Middle frontal gyrus (tissue), 1 donor: ENCODE data around the gene ABHD12.

Experiments used
- DNase-seq: peaks from one replicate; pipeline ENCODE4 v3.0.0-alpha.2; 2015; ENCODE audit warnings: low spot score; ENCODE audit errors: extremely low spot score

Gene ABHD12

DNA sequence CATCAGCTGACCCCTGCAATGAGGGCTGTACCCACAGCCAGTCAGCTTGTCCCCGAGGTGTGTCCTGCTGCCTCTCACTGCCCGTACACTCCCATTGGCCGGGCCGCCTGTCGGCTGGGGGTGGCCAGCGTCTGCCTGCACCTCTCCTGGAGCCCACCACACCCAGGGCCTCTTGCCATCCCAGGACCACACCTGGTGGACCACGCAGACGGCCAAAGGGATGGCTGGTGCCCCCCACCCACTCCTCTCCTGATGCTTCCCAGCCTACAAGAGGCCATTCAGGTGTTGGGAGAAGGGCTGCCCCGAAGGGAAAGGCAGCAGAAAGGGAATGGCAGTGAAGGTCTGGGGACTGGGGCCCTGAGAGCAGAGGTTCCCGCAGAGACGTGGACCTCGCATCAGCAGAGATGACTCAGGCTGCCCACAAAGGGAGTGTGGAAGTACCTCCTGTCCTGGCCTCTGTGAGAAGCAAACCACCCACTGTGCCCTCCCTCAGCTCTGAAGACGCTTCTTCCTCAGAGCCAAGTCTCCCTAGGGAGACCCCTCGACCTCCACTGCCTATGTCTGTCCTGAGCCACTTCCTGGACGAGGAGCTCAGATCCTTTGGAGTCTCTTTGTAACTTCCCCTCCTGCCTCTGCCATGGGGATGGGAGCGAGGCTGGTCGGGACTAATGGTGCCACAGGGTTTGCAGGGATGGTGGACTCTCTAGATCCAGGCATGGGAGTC is 81.8 kb downstream of the ABHD12 start:
- no peak for DNase-seq

DNA sequence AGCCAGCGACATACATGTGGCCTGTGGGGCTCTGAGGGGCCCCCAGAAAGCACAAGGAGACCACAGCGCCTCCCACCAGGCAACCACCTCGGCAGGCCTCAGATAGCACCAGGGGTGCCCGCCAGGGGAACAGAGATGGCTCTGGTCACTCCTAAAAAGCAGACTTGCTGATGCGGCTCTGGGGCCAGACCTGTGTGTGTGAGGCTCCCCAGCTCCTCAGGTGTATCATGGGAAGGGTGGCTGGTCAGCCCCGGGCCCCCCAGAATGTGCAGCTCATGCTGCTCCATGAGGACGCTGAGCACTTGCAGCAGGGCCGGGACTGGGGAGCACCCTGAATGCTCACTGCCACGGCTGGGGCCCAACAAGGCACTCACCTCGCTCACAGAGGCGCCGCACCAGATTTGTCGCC is 82.5 kb downstream of the ABHD12 start:
- DNase-seq = no peak

DNA sequence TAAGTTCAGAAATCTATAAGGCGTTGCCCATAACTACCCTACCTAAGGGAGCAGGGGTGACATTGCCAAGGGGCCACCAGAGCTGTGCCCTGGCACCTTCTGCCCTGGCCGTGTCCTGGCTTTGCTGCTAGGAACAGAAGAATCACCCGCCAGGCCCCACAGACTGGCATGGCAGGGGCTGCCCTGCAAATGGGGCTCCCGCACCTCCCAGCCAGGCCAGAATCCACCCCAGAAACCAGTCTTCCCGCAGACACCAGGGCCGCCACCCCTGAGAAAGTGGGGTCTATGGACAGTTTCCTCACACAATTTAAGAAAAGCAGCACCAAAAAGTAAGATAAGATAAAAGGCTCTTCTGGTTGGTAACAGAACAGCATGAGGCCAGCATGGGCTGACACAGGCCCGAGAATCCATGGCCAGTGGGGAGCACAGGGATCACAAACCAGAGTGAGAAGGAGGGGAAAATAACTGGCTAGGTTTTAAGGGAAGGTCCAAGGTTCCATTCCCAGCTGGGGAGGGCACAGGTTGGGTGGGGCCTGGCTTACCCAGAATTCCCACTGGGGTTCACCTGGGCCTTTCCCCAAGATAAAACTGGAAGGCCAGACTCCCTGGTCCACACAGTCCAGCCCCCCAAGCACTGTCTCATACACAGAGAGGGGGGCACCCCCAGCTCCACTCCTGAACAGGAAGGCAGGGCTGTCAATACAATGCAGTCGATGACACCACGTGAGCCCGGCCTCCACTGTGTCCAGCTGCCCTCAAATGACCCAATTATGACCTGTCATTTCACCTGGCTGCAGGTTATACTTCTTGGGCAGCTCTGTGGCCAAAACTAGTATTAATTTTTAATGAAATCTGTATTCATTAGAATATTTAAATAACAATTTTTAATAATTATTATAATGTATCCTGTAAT is 83.4 kb downstream of the ABHD12 start:
- no peak for DNase-seq

DNA sequence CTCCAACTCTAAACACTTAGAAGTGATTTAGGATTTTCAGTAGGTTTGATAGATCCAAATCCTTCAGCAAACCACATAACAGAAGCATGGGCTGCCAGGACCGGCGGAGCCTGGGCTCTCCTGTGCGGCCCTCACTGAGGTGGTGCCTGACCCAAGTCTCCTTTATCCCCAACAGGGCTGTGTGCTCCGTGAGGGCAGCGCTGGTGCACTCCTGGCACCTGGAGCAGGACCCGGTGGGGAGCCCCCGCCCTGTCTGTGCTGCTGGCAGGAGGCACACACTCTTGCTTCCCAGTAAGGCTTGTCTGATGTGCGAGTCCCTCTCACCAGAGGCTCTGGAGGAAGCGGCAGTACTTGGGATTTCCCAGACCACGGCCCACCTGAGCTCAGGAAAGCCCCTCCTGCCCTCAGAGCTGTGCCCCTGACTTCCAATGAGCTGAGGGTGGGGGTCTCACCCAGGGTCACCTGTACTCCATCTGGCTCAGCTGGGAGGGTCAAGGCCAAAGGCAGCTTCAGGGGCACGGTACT is 86.5 kb downstream of the ABHD12 start:
- no peak for DNase-seq

DNA sequence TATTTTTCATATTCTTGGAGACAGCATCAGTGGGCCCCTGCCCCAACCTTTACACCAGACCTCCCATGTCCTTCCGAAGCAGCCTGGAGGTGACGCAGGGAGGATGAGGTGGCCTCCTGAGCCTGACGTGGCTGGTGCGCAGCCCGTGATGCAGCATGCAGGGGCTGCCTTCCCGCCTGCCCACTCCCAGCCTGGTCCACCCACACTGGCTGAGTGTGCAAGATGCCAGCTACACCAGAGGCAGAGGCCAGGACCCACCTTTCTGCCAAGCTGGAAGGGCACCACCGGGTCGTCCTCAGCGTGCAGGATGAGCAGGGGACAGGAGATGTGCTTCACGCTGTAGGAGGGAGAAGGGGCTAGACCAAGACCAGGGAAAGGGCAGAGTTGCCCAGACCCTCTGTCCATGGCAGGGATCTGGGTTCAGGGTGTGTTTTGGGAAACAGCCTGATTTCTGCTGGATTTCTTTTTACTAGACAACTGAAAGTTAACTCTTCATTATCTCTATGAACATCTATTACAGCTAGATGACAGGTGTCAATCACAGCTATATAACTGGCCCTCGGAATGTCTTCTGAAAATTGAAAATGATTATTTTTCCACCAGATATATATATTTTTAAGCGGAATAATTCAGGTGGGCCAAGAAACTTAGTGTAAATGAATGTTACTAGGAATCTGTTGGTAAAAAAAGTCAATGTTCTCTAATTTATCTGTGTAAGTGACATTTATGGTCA is 87.2 kb downstream of the ABHD12 start:
- no peak for DNase-seq

DNA sequence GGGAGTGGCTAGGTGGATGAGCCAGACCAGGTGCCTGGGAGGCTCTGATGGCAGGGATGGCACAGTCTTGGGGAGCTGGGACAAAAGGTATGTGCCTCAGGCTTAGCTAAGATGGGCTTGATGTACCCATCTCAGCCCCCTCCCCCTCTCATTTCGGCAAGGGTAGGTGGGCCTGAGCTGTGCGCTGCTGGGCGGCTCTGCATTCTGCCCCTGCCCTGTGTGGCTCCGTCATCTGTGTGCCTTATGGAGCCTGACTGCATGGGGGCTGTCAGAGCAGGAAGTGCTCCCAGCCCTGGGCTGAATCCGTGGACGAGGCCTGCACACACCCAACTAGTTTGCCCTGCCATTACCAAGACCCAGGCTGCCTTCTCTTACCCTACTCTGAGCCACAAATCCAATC is 88.0 kb downstream of the ABHD12 start:
- no peak for DNase-seq

DNA sequence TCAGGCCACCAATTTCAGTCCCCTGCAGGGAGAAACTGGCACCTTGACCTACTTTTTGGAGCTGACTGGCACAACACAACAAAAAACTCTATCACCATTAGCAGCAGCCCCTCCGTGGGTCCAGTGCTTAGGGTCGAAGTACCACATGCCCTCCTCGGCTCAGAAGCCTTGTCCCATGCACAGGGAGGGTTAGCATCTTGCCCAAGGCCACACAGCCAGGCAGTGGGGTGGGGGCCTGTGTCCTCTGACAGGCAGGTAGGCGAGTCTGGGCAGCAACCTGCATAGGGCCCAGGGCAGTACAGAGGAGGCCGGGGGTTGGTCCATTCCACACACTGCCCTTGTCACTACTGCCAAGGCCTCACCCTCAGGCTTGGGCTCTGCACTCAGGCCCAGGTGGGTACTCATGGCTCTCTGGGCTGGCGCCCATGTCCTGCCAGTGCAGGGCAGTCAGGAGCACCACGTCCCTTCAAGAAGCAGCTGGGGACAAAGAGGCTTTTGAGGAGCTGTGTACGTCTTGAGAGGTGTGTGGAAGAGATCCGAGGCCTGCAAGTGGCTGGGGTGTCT is 89.2 kb downstream of the ABHD12 start:
- no peak for DNase-seq

DNA sequence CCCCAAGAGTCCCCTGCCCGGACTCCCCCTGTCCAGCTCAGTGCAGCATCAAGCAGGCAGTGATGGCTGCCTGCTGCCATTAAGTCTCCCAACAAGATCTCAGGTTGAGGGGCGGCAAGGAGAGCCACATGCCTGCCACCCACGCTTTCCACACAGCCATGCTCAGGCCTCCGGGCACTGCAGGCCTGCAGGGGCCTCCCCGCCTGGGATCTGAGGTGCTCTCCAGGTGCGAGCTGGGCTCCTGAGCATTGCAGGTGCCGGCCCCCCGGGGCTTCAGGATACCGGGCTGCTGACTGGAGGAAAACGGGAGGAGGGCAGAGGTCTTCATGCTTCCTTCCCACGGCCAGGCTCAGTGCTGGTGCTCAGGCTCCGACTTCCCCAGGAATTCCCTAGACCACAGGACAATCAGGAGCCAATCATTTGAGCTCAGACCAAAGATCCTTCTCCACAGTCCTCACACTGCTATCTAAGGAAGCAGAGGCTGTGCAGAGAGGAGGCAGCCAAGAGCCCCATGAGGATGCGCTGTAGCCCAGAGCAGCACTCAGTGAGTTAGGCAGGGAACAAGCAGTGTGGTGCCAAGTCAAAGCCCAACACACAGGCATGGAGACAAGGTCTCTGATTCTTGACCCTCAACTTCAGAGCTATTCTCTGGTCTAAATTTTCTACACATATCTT is 90.0 kb downstream of the ABHD12 start:
- DNase-seq = no peak

DNA sequence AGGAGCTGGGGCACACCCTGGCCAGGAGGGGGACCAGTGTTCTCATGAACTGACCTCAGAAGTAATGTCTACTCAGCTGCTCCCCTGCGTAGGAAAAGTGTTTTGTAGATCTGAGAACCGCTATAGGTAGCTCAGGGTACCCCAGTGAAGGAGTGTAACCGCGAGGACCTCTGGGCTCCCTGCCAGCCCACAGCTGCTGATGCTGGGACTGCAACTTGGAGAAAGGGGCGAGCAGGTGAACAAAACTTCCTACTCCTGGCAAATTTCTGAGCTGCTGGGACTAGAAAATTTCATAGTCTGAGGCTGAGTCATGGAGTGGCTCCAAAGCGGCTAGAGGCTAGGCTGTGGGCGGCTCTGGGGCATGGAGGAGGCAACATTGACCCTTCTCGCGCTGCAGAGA is 90.8 kb downstream of the ABHD12 start:
- DNase-seq = no peak

DNA sequence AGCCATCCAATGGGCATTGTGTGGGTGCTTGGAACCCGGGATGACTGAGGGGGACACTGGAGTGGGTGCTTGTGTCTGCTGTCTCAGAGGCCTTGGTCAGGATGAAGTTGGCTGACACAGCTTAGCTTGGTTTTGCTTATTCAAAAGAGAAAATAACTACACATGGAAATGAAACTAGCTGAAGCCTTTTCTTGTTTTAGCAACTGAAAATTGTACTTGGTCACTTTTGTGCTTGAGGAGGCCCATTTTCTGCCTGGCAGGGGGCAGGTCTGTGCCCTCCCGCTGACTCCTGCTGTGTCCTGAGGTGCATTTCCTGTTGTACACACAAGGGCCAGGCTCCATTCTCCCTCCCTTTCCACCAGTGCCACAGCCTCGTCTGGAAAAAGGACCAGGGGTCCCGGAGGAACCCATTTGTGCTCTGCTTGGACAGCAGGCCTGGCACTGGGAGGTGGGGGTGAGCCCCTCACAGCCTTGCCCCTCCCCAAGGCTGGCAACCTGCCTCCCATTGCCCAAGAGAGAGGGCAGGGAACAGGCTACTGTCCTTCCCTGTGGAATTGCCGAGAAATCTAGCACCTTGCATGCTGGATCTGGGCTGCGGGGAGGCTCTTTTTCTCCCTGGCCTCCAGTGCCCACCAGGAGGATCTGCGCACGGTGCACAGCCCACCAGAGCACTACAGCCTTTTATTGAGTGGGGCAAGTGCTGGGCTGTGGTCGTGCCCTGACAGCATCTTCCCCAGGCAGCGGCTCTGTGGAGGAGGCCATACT is 93.3 kb downstream of the ABHD12 start:
- no peak for DNase-seq

DNA sequence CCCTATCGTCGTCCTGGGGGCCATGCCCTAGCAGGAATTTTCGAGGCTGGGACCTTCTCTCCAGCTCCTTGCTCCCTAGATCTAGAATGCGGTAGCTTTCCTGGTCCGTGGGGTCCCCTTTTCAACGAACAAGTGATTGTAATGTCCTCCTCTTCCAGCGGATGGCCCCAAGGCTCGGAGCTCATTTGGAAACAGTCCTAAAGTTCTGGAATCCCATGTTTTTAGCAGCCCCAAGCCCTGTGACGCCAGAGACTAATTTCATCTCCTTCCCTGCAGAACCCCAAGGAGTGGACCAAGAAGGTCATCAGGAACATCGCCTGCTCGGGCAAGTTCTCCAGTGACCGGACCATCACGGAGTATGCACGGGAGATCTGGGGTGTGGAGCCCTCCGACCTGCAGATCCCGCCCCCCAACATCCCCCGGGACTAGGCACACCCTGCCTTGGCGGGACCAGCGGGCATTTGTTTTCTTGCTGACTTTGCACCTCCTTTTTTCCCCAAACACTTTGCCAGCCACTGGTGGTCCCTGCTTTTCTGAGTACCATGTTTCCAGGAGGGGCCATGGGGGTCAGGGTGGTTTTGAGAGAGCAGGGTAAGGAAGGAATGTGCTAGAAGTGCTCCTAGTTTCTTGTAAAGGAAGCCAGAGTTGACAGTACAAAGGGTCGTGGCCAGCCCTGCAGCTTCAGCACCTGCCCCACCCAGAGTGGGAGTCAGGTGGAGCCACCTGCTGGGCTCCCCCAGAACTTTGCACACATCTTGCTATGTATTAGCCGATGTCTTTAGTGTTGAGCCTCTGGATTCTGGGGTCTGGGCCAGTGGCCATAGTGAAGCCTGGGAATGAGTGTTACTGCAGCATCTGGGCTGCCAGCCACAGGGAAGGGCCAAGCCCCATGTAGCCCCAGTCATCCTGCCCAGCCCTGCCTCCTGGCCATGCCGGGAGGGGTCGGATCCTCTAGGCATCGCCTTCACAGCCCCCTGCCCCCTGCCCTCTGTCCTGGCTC is 94.2 kb downstream of the ABHD12 start:
- no peak for DNase-seq

DNA sequence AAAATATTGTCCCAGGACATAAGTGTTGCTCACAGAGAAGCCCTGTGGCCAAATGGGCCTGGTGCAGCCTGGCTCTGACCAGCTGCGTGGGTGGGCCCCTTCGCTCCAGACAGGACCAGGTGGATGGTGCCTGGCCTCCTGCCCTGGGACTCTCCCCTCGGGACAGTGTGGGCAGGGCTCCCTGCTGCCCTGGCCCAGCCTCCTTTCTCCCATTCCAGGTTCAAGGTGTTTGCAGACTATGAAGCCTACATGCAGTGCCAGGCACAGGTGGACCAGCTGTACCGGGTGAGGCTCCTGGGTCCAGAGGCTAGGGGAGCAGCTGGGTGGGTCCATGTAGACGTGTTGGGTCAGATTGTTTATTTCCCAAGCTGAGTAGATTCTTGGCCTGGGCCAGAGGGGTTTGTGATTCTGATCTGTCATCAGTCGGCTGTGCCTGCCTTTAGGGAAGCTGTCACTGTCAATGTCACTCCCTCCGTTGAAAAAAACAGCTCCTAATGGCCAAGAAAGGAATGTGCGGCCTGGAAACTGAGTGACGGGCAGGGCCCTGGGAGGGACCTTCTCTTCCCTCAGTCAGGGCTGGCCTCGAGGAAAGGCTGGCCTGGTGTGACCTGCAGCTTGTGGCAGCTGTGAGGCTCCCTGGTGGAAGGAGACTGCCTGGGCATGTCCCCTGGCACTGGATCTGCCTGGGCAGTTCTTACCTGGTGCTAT is 95.1 kb downstream of the ABHD12 start:
- no peak for DNase-seq

DNA sequence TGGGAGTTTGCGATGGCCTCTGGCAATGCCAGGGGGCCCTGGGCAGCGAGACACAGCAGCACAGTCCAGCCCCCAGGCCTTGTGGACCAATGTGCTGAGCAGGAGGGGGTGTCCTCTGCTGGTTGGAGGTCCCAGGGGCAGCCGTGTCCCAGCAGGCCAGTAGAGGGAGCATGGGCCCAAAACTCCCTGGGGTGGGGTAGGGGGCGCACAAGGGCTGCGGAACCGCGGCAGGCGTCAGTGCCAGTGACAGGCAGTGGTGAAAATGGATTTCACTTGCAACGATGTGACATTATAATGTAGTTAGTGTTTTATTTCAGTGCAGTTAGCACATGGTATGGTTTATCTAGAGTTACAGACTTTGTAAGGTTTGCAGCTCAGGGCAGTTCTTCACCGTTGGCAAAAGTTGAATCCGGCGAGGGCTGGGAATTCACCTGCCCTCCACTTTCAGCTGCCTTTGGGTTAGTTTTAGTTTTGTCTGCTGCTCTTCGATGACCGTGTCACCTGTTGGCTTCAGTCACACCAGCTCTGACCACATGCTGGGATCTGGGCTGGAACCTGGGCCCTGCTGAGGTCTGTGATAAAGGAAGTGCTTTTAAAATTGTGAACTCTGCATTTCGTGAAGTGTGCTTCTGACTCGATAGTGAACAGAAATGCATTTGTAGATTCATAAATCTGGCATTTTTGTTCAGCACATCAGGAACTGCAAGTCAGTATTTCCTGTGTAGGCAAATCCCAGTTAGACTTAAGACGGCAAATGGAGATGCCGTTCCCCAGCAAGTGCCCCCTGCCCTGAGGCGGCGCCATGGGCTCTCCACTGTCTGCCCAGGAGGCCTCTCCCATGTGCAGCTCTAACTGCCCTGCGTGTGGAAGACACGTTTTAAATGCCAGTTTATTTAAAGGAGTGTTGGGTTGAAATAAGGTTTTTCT is 95.9 kb downstream of the ABHD12 start:
- DNase-seq = peak; percentile 19

DNA sequence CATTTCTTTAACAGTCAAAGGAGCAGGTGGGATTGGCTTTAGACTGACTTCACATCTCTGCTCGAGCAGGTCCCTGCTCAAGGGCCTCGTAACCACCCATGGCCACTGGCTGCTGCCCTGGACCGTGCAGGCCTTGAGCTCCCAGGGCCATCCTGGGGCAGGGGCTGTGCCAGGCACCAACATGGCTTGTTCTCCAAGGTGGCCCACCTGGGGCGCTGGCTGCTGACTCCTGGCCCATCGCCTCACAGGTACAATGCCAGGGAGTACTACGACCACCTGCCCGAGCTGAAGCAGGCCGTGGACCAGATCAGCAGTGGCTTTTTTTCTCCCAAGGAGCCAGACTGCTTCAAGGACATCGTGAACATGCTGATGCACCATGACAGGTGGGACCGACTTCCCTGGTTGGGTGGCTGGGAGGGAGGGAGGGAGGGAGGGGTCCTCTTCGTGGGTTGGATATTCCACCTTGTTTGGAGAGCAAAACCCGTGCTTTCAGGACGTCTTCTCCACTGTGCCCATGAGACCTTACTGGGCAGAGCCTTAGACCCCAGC is 96.7 kb downstream of the ABHD12 start:
- DNase-seq = no peak

DNA sequence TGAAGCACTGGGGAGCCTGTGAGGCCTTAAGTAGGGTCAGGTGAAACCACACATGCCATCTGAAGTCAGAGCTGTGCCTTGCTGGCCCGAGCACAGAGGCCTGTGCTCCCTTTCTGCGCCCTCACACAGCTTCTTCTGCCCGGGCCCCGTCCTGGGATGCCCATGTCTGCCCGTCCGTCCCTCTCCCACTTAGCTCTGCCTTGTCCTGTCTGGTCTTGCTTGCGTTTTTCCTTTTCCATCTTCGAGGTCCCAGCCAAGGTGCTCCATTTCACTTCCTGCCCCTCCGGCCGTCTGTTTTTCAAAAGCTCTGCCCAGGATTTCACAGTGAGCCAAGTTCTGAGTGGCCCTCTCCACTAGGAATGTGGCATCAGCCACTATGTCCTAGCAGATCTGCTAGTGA is 97.1 kb downstream of the ABHD12 start:
- DNase-seq = no peak

DNA sequence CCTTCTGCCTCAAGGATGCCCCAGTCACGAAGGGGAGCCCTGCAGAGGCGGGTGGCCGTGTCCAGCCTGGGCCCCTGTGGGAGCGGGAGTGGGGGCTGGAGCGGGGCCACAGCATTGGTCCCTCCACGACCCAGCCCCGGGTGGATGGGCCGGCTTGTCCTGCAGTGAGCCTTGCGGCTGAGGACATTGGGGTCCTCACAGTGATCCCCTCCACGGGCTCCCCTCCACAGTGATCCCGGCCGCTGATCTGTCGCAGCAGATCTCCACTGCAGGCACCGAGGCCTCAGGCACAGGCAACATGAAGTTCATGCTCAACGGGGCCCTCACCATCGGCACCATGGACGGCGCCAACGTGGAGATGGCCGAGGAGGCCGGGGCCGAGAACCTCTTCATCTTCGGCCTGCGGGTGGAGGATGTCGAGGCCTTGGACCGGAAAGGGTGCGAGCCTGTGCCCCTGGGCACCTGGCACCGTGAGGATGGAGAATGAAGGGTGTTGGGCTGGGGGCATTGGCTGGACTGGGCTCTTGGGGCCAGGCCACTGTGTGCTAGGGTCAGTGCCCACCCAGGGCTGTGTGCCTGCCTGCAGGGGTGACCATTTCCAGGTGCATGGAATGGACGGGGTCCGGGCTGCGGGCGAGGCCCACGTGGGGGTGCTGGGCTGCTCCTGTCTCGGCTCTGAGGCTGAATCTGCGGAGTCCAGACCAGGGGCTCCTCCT is 98.3 kb downstream of the ABHD12 start:
- no peak for DNase-seq
